SK-N-MC (cell line): ENCODE results near the gene ROCK2.

Experiments
- EZH2 ChIP-seq: fragments of 200-600 bp; sonication (generic); IDR thresholded peaks from one replicate; pipeline ENCODE4 v1.6.1; 2017; ENCODE audit warnings: antibody characterized with exemption
- FOXP2 ChIP-seq: optimal IDR thresholded peaks from 2 replicates; pipeline ENCODE3; 2011; ENCODE audit warnings: mild to moderate bottlenecking, moderate library complexity; ENCODE audit not compliant: insufficient read depth; ENCODE audit errors: extremely low read length, control extremely low read depth
- POLR2AphosphoS5 ChIP-seq: IDR thresholded peaks from 2 replicates; pipeline ENCODE4 v1.6.1; 2012; ENCODE audit warnings: mild to moderate bottlenecking, low read depth, low read length, borderline replicate concordance

- TF ChIP-seq EZH2, result no peak
- no peak for TF ChIP-seq POLR2AphosphoS5
- no peak for TF ChIP-seq FOXP2
Observed at GRCh38 chr2:11315074-11315705, 29.2 kb downstream of the ROCK2 start.
